ENCODE results near the gene MYLK.

DNA sequence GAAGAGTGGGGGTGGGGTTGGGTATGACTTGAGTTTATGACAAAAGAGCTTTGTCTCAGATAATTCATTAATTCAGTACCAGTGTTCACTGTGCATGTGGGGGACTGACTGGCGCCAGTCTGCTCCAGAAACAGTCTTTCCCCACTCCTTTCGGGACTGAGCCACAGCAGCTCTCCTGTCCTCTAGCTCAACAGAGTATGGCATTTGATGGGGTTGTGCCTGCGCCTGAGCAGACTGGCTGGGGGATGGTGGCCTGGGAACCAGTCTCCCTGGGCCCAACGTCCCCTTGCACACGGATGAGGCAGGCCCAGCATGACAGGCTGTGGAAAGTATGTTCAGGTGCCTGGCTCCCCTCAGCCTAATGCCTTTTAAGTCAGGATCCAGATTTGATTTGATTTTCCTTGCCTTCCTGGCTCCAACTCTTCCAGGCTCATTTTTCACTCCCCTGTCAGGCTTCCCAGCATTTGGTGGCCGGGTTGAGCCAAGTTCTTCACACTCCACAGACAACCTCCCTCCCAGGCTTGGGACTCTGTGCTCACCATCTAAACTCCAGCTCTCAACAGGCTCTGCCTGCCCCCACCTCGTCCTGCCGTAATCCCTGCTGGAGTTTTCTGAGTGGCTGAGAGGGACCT is 105.0 kb downstream of the MYLK start:
- TF ChIP-seq, protein P1, sequence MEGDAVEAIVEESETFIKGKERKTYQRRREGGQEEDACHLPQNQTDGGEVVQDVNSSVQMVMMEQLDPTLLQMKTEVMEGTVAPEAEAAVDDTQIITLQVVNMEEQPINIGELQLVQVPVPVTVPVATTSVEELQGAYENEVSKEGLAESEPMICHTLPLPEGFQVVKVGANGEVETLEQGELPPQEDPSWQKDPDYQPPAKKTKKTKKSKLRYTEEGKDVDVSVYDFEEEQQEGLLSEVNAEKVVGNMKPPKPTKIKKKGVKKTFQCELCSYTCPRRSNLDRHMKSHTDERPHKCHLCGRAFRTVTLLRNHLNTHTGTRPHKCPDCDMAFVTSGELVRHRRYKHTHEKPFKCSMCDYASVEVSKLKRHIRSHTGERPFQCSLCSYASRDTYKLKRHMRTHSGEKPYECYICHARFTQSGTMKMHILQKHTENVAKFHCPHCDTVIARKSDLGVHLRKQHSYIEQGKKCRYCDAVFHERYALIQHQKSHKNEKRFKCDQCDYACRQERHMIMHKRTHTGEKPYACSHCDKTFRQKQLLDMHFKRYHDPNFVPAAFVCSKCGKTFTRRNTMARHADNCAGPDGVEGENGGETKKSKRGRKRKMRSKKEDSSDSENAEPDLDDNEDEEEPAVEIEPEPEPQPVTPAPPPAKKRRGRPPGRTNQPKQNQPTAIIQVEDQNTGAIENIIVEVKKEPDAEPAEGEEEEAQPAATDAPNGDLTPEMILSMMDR (conservative IDR thresholded peaks at IDR 0.05; ENCODE audit: low read length) = no peak
- TF ChIP-seq EZH2phosphoT487 (IDR thresholded peaks at IDR 0.05; ENCODE audit: borderline replicate concordance) = no peak

Measured in Loucy (cell line).